K562 (cell line): ENCODE measurements around the gene FUCA1. TPM values are rescaled to one million over a fixed set of nuclear protein-coding genes. Genes with fewer than 3 reads are reported as not detected.

Experiments
- CBX8 ChIP-seq: fragments of 200-600 bp; sonication (generic); IDR thresholded peaks from 2 replicates; pipeline ENCODE4 v1.6.1; 2012; ENCODE audit warnings: borderline replicate concordance, mixed run types, low read depth, mild to moderate bottlenecking, moderate library complexity, mixed read lengths, low read length, control low read depth, inconsistent platforms; ENCODE audit not compliant: poor library complexity, severe bottlenecking; ENCODE audit errors: extremely low read depth
- FUS ChIP-seq: fragments of 200-400 bp; formaldehyde crosslinking; optimal IDR thresholded peaks from 2 replicates; pipeline ENCODE3; 2017; ENCODE audit warnings: low read depth, low read length
- HDGF ChIP-seq: fragments of 450-650 bp; IDR thresholded peaks from 2 replicates; pipeline ENCODE4 v1.6.1; 2016
- KDM2B ChIP-seq: fragments of 250-450 bp; sonication (Bioruptor Pico); IDR thresholded peaks from 2 replicates; pipeline ENCODE4 v1.8.0; 2021; ENCODE audit warnings: mild to moderate bottlenecking, moderate library complexity
- MCM7 ChIP-seq, 2 experiments: fragments of 450-650 bp; IDR thresholded peaks; 2 replicates each; pipeline ENCODE4 v1.6.1; 2016 to 2018
- MYC ChIP-seq, 2 experiments: fragments of 250-450 bp in 1 of 2; sonication (Bioruptor Pico) in 1 of 2; IDR thresholded peaks; 2 replicates each; pipeline versions ENCODE4 v1.5.1 to v1.6.1; 2012 to 2021; ENCODE audit warnings: low read depth in 2 of 2, borderline replicate concordance in 1 of 2, improper control_type of control experiment in 1 of 2, low read length in 1 of 2, mild to moderate bottlenecking in 1 of 2, moderate library complexity in 1 of 2
- NEUROD1 ChIP-seq: fragments of 150-350 bp; IDR thresholded peaks from 2 replicates; pipeline ENCODE4 v1.6.1; 2014; ENCODE audit warnings: borderline replicate concordance, low read length, low read depth; ENCODE audit not compliant: partially characterized antibody
- NFIC ChIP-seq: fragments of 450-650 bp; IDR thresholded peaks from 2 replicates; pipeline ENCODE4 v1.6.1; 2017; ENCODE audit warnings: mild to moderate bottlenecking, inconsistent platforms
- NFYB ChIP-seq: IDR thresholded peaks from 2 replicates; pipeline ENCODE4 v1.6.1; 2011; ENCODE audit warnings: mild to moderate bottlenecking, moderate library complexity; ENCODE audit not compliant: insufficient read length; ENCODE audit errors: extremely low read depth
- PHB2 ChIP-seq: fragments of 450-650 bp; IDR thresholded peaks from 2 replicates; pipeline ENCODE4 v1.6.1; 2017; ENCODE audit warnings: low read depth
- POU5F1 ChIP-seq: fragments of 150-350 bp; IDR thresholded peaks from 2 replicates; pipeline ENCODE4 v1.6.1; 2014; ENCODE audit warnings: borderline replicate concordance, low read length, low read depth, mild to moderate bottlenecking; ENCODE audit not compliant: partially characterized antibody
- RBM15 ChIP-seq: fragments of 200-400 bp; formaldehyde crosslinking; IDR thresholded peaks from 2 replicates; pipeline ENCODE4 v1.6.1; 2018; ENCODE audit warnings: mild to moderate bottlenecking, low read length, moderate library complexity; ENCODE audit not compliant: insufficient read depth
- RBM39 ChIP-seq: fragments of 200-400 bp; formaldehyde crosslinking; optimal IDR thresholded peaks from 2 replicates; pipeline ENCODE3; 2018; ENCODE audit warnings: low read depth, low read length
- RFX7 ChIP-seq: fragments of 250-450 bp; sonication (Bioruptor Pico); IDR thresholded peaks from 2 replicates; pipeline ENCODE4 v1.5.1; 2021; ENCODE audit warnings: mild to moderate bottlenecking
- TCF3 ChIP-seq: sonication (generic); formaldehyde crosslinking; IDR thresholded peaks from 2 replicates; pipeline ENCODE4 v1.4.0; 2020; ENCODE audit warnings: mild to moderate bottlenecking, missing genetic modification reagents
- USF2 ChIP-seq: sonication (generic); formaldehyde crosslinking; IDR thresholded peaks from 2 replicates; pipeline ENCODE4 v1.5.0; 2020; ENCODE audit warnings: missing genetic modification reagents
- YY1 ChIP-seq, 3 experiments: IDR thresholded peaks; 2 replicates each; pipeline ENCODE4 v1.6.1; 2011; ENCODE audit warnings: low read length in 2 of 3, mild to moderate bottlenecking in 2 of 3, moderate library complexity in 2 of 3, borderline replicate concordance in 1 of 3, control low read depth in 1 of 3, low read depth in 1 of 3; ENCODE audit not compliant: insufficient read depth in 3 of 3, insufficient replicate concordance in 2 of 3, control insufficient read depth in 1 of 3, insufficient read length in 1 of 3; ENCODE audit errors: extremely low read depth in 1 of 3
- ZBED1 ChIP-seq: IDR thresholded peaks from 2 replicates; pipeline ENCODE4 v1.6.1; 2014
- ZMIZ1 ChIP-seq, 2 experiments: fragments of 150-350 bp in 1 of 2; IDR thresholded peaks; 2 replicates each; pipeline ENCODE4 v1.6.1; 2012 to 2016; ENCODE audit warnings: low read depth in 2 of 2, low read length in 2 of 2, mild to moderate bottlenecking in 1 of 2, moderate library complexity in 1 of 2
- ZNF197 ChIP-seq: fragments of 200-800 bp; sonication (Bioruptor generic); IDR thresholded peaks from 2 replicates; pipeline ENCODE4 v1.6.1; 2016; ENCODE audit warnings: low read depth, missing genetic modification characterization, missing compliant biosample characterization
- ZNF324 ChIP-seq: fragments of 250-450 bp; sonication (Bioruptor Pico); IDR thresholded peaks from 2 replicates; pipeline ENCODE4 v1.4.0; 2020; ENCODE audit warnings: mild to moderate bottlenecking
- polyA plus RNA-seq, 8 experiments: library from polyadenylated mRNA; depleted of rRNA in 4 of 8; stranded (reverse) in 5 of 8; unstranded in 3 of 8; fragments of >200 nt; fragmentation: Nextera tagmentation in 2 of 8; fragmentation: Illumina TruSeq in 1 of 8; extraction: Ambion mirVana in 2 of 8; extraction: Trizol in 1 of 8; gene quantifications; 2 replicates each; pipeline versions ENCODE4 v1.2.1 to v1.2.3, GENCODE V29; 2011 to 2014; ENCODE audit warnings: inconsistent platforms in 1 of 8, missing spikeins in 1 of 8
- total RNA-seq, 7 experiments: library from RNA; depleted of rRNA in 6 of 7; stranded (reverse); fragments of >200 nt in 6 of 7; fragmentation: Illumina TruSeq in 2 of 7; extraction: Trizol in 2 of 7; gene quantifications; 2 replicates each; pipeline versions ENCODE4 v1.2.1 to v1.2.3, GENCODE V29; 2011 to 2021; ENCODE audit warnings: low replicate concordance in 1 of 7
- TF ChIP-seq, protein P1 (sequence below): sonication (generic); formaldehyde crosslinking; IDR thresholded peaks from 2 replicates; pipeline ENCODE4 v1.8.0; 2022; ENCODE audit warnings: mild to moderate bottlenecking, low read depth, missing genetic modification reagents

The FUCA1 gene
- total and polyA plus RNA-seq, 9 of the 15 experiments (the other 6 are each of a cell fraction or from before 2014, with no cell fraction given): 7.0 to 20.5 (median 13.5) TPM

GRCh38 chr1:23825076-23825761, 42.9 kb downstream of the FUCA1 start, which contains the start of gene HMGCL (continued):
- TF ChIP-seq YY1 (IDR thresholded peaks at IDR 0.05; ENCODE audit: borderline replicate concordance in 1 of 3, control insufficient read depth in 1 of 3, extremely low read depth in 1 of 3, insufficient read depth in 3 of 3, insufficient read length in 1 of 3, insufficient replicate concordance in 2 of 3, low read depth in 1 of 3, low read length in 2 of 3): peak; percentile 85 to 99 (median 98)
- TF ChIP-seq RBM15: no peak
- peak; percentile 18; the same call in 1 of the 2 replicates for TF ChIP-seq TCF3 (CRISPR knock-in tag)
- TF ChIP-seq ZNF197 (CRISPR knock-in tag): 0 out of 2 replicates have a peak, but pooled peaks have one; percentile 65
- peak; percentile 81; the same call in 1 of the 2 replicates for TF ChIP-seq MYC (IDR thresholded peaks at IDR 0.05; ENCODE audit: low read depth, low read length)
- peak; percentile 71; the same call in 1 of the 2 replicates for TF ChIP-seq MYC (CRISPR knock-in tag; IDR thresholded peaks at IDR 0.05; ENCODE audit: borderline replicate concordance, low read depth)
- TF ChIP-seq, protein P1, sequence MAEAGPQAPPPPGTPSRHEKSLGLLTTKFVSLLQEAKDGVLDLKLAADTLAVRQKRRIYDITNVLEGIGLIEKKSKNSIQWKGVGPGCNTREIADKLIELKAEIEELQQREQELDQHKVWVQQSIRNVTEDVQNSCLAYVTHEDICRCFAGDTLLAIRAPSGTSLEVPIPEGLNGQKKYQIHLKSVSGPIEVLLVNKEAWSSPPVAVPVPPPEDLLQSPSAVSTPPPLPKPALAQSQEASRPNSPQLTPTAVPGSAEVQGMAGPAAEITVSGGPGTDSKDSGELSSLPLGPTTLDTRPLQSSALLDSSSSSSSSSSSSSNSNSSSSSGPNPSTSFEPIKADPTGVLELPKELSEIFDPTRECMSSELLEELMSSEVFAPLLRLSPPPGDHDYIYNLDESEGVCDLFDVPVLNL (CRISPR knock-in tag): no peak
- peak; percentile 32 for TF ChIP-seq NEUROD1
- no peak for TF ChIP-seq ZMIZ1 (IDR thresholded peaks at IDR 0.05; ENCODE audit: low read depth in 2 of 2, low read length in 2 of 2)
- TF ChIP-seq POU5F1: no peak
- TF ChIP-seq FUS: no peak
- no peak for TF ChIP-seq KDM2B (CRISPR knock-in tag)
- TF ChIP-seq RBM39: no peak
- peak; percentile 94 for TF ChIP-seq USF2 (CRISPR knock-in tag)
- no peak for TF ChIP-seq MCM7 (IDR thresholded peaks at IDR 0.05)
- TF ChIP-seq CBX8: no peak
- no peak for TF ChIP-seq HDGF
- peak; percentile 62 for TF ChIP-seq NFIC
- no peak for TF ChIP-seq ZBED1
- TF ChIP-seq RFX7 (CRISPR knock-in tag): no peak
- no peak for TF ChIP-seq ZNF324 (CRISPR knock-in tag)
- no peak for TF ChIP-seq PHB2
- no peak for TF ChIP-seq NFYB
